IPS DF 19.7 (cell line): ENCODE data around the gene GRPEL1.

Experiments
- DNase-seq: peaks from one replicate; pipeline ENCODE4 v3.0.0-alpha.2; 2013; ENCODE audit warnings: low read depth, low spot score

The GRPEL1 gene

GRCh38 chr4:7045553-7045952 is 22.3 kb downstream of the GRPEL1 start:
- DNase-seq, result no peak

GRCh38 chr4:7044137-7044930 is 23.5 kb downstream of the GRPEL1 start:
- DNase-seq, result no peak

- no peak for DNase-seq
These were observed 24.4 kb downstream of the GRPEL1 start, which contains the start of gene TADA2B for GRCh38 chr4:7043284-7044136. TADA2B (plus strand) TSS chr4:7043372; CDS start chr4:7043580, 208 bp downstream.

GRCh38 chr4:7042503-7043283 is 25.2 kb downstream of the GRPEL1 start:
- peak; percentile 80 for DNase-seq

GRCh38 chr4:7041801-7042502 is 25.9 kb downstream of the GRPEL1 start:
- no peak for DNase-seq

- no peak for DNase-seq
These were observed 26.6 kb downstream of the GRPEL1 start for GRCh38 chr4:7041246-7041645.

- DNase-seq, result no peak
These were observed 27.1 kb downstream of the GRPEL1 start for GRCh38 chr4:7040765-7041164.

- no peak for DNase-seq
These were observed 30.4 kb downstream of the GRPEL1 start for GRCh38 chr4:7037425-7037824.

GRCh38 chr4:7034262-7035081 is 33.4 kb downstream of the GRPEL1 start:
- DNase-seq, result no peak

- no peak for DNase-seq
These were observed 35.3 kb downstream of the GRPEL1 start for GRCh38 chr4:7032596-7032995.

- DNase-seq, result no peak
These were observed 36.1 kb downstream of the GRPEL1 start for GRCh38 chr4:7031558-7032449.

GRCh38 chr4:7030856-7031255 is 37.0 kb downstream of the GRPEL1 start:
- DNase-seq, result no peak

- no peak for DNase-seq
These were observed 37.9 kb downstream of the GRPEL1 start for GRCh38 chr4:7029921-7030320.

- no peak for DNase-seq
These were observed 38.7 kb downstream of the GRPEL1 start for GRCh38 chr4:7029212-7029611.

GRCh38 chr4:7027913-7028312 is 40.0 kb downstream of the GRPEL1 start:
- DNase-seq, result no peak

- no peak for DNase-seq
These were observed 40.6 kb downstream of the GRPEL1 start for GRCh38 chr4:7027284-7027683.

GRCh38 chr4:7026107-7026506 is 41.8 kb downstream of the GRPEL1 start:
- DNase-seq, result no peak

GRCh38 chr4:7025040-7025602 is 42.7 kb downstream of the GRPEL1 start:
- no peak for DNase-seq

- DNase-seq, result no peak
These were observed 43.5 kb downstream of the GRPEL1 start for GRCh38 chr4:7024336-7024890.
